PC-9 (cell line): Measurements from ENCODE around the gene ANKRD30A.

Experiments
- EZH2 ChIP-seq: fragments of 200-600 bp; sonication (generic); IDR thresholded peaks from 2 replicates; pipeline ENCODE4 v1.8.0; 2017; ENCODE audit warnings: antibody characterized with exemption, low read depth
- TF ChIP-seq, protein P1 (sequence below): fragments of 200-600 bp; sonication (generic); conservative IDR thresholded peaks from 2 replicates; pipeline ENCODE4 v1.6.1; 2017; ENCODE audit warnings: mixed run types, antibody characterized with exemption, mild to moderate bottlenecking, moderate library complexity

DNA sequence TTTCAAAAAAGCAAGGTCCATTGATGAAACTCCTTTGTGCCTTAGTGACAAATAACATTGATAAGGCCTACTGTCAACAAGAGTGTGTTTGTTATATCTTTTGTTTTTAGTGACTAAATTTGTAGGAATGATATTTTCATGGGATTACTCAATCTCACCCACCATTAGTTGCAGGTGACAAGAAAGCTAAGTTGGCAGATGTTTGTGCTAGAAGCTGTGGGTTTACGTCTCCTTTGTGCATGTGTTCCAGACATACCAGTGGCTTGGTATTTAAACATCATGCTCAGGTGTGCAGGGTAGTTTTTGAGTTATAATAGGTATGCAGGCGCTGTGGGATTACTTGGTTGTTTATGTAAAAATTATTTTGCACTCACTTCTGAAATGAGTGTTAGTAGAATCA lies 178.6 kb downstream of the ANKRD30A start:
- TF ChIP-seq EZH2: no peak
- TF ChIP-seq, protein P1, sequence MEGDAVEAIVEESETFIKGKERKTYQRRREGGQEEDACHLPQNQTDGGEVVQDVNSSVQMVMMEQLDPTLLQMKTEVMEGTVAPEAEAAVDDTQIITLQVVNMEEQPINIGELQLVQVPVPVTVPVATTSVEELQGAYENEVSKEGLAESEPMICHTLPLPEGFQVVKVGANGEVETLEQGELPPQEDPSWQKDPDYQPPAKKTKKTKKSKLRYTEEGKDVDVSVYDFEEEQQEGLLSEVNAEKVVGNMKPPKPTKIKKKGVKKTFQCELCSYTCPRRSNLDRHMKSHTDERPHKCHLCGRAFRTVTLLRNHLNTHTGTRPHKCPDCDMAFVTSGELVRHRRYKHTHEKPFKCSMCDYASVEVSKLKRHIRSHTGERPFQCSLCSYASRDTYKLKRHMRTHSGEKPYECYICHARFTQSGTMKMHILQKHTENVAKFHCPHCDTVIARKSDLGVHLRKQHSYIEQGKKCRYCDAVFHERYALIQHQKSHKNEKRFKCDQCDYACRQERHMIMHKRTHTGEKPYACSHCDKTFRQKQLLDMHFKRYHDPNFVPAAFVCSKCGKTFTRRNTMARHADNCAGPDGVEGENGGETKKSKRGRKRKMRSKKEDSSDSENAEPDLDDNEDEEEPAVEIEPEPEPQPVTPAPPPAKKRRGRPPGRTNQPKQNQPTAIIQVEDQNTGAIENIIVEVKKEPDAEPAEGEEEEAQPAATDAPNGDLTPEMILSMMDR: no peak
